GM08714 (cell line): ENCODE results near the gene ADAMTSL1.

Experiments
- H3K4me3 ChIP-seq: fragments of 200-500 bp; sonication (Bioruptor generic); 2 replicates; pipeline ENCODE4 v1.5.1; 2014; ENCODE audit warnings: mild to moderate bottlenecking, low read length, inconsistent platforms
- ZNF274 ChIP-seq: IDR thresholded peaks from 2 replicates; pipeline ENCODE4 v1.6.1; 2012; ENCODE audit warnings: mild to moderate bottlenecking, low read depth, low read length

The ADAMTSL1 gene

DNA sequence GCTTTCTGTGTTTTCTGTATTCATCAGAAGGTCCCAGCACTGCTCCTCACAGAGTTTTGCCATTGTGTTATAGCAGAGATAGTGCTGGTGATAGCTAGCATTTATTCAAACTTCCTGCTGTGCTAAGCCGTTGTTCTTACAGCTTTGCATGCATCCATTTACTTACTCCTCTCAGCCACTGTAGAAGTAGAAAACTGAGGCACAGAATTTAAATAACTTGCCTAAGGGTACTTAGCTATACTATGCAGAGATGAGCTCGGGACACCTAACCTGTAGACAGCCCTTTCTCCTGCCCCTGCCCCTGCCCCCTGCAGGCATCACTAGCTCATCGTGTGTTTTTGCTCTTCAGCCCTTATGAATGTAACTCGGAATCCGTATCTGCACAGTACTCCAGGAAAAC lies 331.4 kb downstream of the ADAMTSL1 start:
- TF ChIP-seq ZNF274, result no peak

DNA sequence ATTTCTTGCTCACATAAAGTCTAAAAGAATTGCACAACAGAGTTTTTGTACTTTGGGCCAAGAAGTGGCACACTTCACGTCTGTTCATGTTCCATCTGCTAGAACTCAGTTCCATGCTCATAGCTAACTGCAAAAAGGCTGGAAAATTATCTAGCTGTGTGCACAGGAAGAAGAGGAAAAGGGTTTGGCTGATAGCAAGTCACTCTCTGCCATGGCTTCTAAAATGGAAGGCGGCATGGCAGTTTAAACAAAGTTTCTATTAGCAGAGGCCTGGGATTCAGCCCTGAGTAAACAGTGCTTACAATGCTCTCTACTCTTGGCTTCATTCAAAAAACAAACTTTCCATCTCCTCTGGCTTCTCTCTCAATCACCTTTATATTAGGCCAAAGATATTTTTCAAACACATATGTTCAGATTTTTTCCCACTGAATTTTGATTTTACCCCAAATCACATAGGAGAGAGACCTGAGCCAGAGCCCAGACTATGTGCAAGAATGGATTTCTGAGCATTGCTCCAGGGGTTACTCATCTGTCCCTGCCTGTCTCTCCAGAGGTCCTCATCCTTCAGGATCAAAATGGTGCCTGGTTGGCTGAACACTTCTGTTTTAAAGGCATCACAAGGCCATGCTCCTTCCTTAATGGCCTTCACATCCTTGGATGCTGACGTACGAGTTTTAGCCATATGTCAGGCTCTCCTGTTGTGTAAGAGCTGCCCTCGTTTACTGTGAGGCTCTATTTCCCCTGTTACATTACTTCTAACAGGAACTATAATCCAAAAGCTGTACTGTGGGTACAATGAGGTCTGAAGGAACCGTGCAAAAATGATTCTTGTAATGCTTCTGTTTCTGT lies 332.5 kb downstream of the ADAMTSL1 start:
- no peak for TF ChIP-seq ZNF274
- H3K4me3 ChIP-seq, result no peak overlapping the region

More for the DNA sequence above, 331.4 kb downstream of the ADAMTSL1 start:
- H3K4me3 ChIP-seq, result no peak overlapping the region

DNA sequence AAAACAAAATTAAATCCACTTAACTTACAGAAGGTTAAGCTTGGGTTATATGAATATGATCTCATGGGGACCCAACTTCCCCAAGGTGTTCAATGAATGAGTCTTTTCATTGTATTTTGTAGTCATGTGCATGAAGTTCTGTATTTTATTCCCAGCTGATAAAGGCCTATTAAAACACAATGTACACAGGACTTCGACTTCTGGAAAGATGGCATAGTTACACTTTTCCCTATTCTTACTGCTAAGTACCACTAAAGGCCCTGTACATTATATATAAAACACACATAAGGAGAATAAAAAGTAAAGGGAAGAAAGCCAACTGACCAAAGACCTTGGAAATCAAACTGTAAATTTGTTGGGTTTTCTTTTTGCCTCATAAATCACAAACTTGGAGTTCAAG lies 336.6 kb downstream of the ADAMTSL1 start:
- H3K4me3 ChIP-seq, result no peak overlapping the region
- TF ChIP-seq ZNF274, result no peak

DNA sequence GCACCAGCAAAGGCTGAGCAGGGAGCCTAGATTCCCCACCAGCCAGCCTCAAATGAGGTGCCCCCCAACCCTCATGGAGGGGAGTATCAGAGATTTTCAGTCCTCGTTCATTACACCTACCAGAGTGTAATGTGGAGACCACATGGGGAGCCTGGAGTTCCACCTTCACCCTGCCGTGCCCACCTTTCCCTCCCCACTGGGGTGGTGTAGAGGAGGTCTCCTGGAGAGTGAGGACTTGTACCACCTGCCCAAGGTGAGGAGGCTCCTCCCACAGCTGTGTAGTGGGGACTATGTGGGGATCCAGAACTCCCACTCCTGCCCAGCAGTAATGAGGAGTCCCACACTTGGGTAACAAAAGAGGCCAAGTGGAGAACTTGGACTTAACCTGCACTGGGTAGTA lies 337.2 kb downstream of the ADAMTSL1 start:
- no peak overlapping the region for H3K4me3 ChIP-seq
- TF ChIP-seq ZNF274, result no peak

DNA sequence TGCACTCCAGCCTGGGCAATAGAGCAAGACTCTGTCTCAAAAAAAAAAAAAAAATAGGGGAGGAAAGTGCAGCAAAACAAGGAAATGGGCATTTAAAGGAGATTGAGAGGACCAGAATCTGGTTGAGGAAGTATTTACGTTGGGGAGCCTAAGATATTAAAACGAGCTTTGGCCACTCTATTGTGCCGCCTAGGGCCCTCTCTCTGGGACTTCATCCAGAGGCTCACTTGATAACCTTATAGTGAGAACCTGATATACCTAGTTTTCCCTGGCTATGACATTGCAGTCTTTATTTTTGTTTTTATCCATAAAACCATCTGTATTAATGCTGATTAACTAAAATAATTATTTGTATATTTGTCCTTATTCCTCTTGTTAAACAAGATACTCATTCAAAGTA lies 345.5 kb downstream of the ADAMTSL1 start:
- no peak for TF ChIP-seq ZNF274
- H3K4me3 ChIP-seq, result no peak overlapping the region

DNA sequence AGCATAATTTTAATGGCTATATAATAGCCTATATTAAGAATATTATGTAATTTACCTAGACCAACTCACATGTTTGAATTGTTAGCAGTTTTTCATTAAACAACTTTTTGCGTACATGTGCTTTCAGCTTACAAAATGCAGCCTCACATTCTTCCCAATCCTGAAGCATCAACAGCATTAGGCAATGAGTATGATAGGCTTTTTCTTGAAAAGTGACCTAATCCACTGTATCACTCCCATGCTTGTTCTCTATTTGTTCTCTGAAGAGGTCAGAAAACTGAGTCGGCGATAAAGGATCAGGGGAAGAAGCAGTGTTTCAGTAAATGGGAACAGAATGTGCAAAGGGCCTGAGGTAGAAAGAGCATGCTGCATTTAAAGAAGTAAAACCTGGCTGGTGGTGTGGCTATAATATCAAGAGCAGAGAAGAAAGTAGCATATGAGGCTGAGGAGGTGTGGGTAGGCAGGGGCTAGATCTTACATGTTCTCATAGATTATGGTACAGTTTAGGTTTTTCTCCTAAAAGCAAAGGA lies 346.7 kb downstream of the ADAMTSL1 start:
- TF ChIP-seq ZNF274, result no peak

DNA sequence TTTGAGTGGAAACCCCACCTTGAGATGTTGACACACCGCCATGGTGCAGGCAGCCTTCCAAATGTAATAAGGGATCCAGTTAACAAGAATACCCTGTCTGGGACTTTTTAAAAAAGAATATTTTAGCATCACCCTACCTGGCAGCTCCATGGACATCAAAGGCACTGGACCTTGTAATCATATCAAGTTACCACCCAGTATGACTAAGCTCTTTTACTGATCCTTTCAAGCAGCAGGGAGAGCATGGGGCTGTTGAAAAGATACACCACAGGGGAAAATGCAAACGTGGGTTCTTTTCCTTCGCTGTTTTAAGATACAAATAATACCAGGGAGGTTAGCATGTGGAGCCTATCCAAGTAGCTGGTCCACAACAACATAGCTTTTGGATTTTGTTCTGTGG lies 347.8 kb downstream of the ADAMTSL1 start:
- H3K4me3 ChIP-seq, result no peak overlapping the region
- TF ChIP-seq ZNF274, result no peak

More for the DNA sequence above, 346.7 kb downstream of the ADAMTSL1 start:
- no peak overlapping the region for H3K4me3 ChIP-seq

DNA sequence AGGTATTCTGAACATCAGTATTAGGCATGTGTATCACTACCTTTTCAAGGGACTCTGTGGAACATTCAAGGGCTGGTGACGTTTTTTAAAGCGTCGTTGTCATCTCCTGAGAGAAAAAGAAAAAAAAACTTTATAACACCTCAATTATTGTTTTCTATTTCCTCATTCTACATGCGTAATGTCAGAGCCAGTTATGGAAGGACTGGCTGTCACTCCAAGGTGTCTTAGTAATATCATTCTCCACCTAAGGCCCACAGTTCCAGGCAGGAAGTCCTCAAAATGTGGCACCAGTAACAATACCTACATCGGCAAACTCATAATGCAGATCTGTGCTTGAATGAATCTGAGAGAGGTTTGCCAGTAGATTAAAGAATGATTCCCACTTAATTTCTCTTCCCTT lies 348.9 kb downstream of the ADAMTSL1 start:
- H3K4me3 ChIP-seq, result no peak overlapping the region
- TF ChIP-seq ZNF274, result no peak

DNA sequence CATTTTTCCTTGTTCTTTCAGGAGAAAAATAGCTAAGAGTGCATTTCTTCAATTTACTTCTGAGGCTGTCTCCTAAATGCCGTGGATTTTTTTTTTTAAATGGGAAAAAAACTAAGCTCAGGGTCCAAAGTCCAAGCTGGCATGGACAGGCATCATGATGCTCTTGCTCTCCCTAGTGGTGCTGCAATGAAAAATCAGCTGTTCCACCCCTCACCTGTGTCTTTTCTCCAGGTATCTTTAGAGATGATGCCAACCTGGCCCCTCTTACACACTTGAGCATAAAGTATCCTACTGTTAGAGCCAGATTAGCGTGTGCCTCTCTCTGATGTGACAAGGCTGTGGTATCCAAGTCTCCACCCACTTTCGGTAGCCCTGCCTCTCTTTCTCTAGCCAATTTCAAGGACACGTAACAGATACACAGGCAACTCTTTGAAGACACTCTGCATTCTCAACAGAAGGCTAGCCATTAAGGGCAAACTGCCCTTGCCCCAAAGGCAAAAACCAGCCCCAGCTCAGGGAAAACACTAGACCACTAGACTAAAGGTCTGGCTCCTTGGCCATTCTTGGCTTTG lies 350.2 kb downstream of the ADAMTSL1 start:
- no peak overlapping the region for H3K4me3 ChIP-seq

DNA sequence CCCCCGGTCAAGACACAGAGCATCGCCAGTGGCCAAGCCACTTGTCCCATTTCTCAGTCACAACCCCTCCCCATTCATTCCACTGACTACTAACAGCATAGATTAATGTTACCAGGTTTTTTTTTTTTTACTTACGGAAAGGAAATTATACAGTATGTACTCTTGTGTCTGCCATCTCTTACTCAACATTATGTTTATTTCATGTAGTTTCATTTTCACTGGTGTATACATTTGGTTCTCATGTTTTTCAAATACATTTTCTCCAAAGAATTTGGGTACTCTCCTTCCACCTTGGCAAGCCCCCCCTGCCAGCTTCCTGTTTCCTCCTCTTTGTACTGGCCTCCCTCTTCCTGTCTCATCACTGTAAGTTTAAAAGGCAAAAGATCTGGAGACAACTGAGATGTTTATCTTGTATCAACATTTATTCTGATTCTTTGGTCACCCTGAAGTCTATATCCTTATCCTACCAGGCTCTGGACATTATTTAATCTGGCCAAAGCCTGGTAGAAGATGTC lies 351.8 kb downstream of the ADAMTSL1 start:
- TF ChIP-seq ZNF274, result no peak
- no peak overlapping the region for H3K4me3 ChIP-seq

More for the DNA sequence above, 350.2 kb downstream of the ADAMTSL1 start:
- TF ChIP-seq ZNF274, result no peak

DNA sequence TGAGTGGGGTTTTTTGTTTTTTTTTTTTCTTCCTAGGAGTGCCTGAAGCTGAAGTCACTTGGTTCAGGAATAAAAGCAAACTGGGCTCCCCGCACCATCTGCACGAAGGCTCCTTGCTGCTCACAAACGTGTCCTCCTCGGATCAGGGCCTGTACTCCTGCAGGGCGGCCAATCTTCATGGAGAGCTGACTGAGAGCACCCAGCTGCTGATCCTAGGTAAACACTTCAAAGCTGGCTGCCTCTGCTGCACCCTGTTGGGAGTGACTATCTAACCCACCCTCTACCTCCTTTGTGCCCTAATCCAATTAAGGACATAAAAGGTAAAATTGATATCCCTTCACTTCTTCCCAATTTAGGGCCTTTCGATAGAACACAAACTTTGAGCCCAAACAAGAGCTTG lies 352.3 kb downstream of the ADAMTSL1 start:
- TF ChIP-seq ZNF274, result no peak
- no peak overlapping the region for H3K4me3 ChIP-seq

DNA sequence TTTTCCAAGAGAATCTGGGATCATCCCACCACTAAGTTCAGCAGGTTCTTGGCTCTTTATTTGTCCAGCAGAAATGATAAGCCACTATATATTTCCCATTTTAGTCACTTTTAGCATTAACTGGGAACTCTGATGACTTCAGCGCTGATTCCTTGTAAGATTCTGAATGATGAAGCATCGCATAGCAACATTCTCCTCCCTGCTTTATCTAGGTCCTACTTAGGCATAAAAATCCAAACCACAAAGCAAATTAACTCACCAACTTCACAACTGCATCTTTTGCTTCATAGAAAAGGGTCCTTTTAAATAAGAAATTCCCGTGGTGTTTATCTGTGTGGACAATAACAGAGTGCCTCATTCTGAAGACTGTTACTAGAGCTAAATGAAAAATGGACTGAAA lies 355.1 kb downstream of the ADAMTSL1 start:
- no peak for TF ChIP-seq ZNF274
- H3K4me3 ChIP-seq, result no peak overlapping the region

DNA sequence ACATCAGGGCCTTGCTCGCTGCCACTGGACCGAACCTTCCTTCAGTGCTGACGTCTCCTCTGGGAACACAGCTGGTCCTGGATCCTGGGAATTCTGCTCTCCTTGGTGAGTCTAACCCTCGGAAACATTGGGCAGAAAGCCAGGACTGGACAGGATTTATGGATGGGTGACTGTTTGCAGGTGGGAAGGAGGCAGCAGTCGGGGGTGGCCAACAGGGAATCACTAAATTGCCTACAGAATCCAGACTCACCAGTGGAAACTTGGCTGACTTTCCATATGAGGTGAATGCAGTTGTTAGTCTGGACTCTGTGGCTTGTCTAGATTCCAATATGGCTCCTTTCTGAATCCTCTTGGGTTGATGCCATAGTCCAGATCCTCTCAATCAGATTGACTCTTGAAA lies 355.9 kb downstream of the ADAMTSL1 start:
- TF ChIP-seq ZNF274, result no peak

DNA sequence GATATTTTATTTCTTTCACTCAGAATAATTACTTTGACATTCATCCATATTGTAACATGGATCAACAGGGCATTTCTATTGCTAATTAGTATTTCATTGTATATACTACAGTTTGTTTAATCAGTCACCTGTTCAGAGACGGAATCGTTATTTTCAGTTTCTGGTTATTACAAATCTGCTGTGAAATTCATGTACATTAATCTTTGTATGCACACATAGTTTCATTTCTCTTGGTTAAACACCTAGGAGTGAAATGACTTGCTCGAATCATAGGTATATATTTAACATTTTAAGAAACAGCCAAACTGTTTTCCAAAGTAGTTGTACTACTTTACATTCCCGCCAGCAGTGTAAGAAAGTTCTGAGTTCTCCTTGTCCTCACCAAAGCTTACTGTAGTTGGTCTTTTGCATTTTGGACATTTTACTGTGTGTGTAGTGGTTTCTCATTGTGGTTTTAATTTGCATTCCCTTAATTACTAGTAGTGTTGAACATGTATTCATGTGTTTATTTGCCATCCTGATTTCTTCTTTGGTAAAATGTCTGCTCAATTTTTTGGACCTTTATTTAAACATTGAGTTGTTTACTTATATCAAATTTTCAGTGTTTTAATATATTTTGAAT lies 360.9 kb downstream of the ADAMTSL1 start:
- no peak overlapping the region for H3K4me3 ChIP-seq
- no peak for TF ChIP-seq ZNF274

More for the DNA sequence above, 355.9 kb downstream of the ADAMTSL1 start:
- H3K4me3 ChIP-seq, result no peak overlapping the region
